SK-N-SH (cell line): ENCODE results near the gene PPIP5K2.
A peak's percentile ranks its signal among the peaks of the same experiment; 100 is the strongest.

ENCODE experiments used
- FOXM1 ChIP-seq: IDR thresholded peaks from 2 replicates; pipeline ENCODE4 v1.4.0; 2012; ENCODE audit warnings: low read depth, mild to moderate bottlenecking
- JUND ChIP-seq: IDR thresholded peaks from 2 replicates; pipeline ENCODE4 v1.4.0; 2012
- MEF2A ChIP-seq: IDR thresholded peaks from 2 replicates; pipeline ENCODE4 v1.4.0; 2012; ENCODE audit warnings: low read depth, borderline replicate concordance
- MXI1 ChIP-seq: IDR thresholded peaks from 2 replicates; pipeline ENCODE4 v1.6.1; 2012; ENCODE audit warnings: mild to moderate bottlenecking, low read depth, low read length, improper control_type of control experiment
- POLR2AphosphoS5 ChIP-seq: IDR thresholded peaks from 2 replicates; pipeline ENCODE4 v1.6.1; 2012; ENCODE audit warnings: low read depth, low read length
- RAD21 ChIP-seq: IDR thresholded peaks from 2 replicates; pipeline ENCODE4 v1.6.1; 2012; ENCODE audit warnings: mild to moderate bottlenecking, low read length
- TCF12 ChIP-seq: IDR thresholded peaks from 2 replicates; pipeline ENCODE4 v1.4.0; 2012
- TF ChIP-seq, protein P1 (sequence below): fragments of 150-350 bp; IDR thresholded peaks from 2 replicates; pipeline ENCODE4 v1.6.1; 2017; ENCODE audit warnings: antibody characterized with exemption, low read length, low read depth, borderline replicate concordance
- TF ChIP-seq, protein P2 (sequence below): fragments of 200-600 bp; sonication (generic); IDR thresholded peaks from 2 replicates; pipeline ENCODE4 v1.6.1; 2017; ENCODE audit warnings: antibody characterized with exemption, mild to moderate bottlenecking, moderate library complexity
- TF ChIP-seq, protein P3 (sequence below): IDR thresholded peaks from 2 replicates; pipeline ENCODE4 v1.4.0; 2012; ENCODE audit warnings: low read depth
- TF ChIP-seq, protein P4 (sequence below): IDR thresholded peaks from 2 replicates; pipeline ENCODE4 v1.4.0; 2012; ENCODE audit warnings: low read depth, borderline replicate concordance

DNA sequence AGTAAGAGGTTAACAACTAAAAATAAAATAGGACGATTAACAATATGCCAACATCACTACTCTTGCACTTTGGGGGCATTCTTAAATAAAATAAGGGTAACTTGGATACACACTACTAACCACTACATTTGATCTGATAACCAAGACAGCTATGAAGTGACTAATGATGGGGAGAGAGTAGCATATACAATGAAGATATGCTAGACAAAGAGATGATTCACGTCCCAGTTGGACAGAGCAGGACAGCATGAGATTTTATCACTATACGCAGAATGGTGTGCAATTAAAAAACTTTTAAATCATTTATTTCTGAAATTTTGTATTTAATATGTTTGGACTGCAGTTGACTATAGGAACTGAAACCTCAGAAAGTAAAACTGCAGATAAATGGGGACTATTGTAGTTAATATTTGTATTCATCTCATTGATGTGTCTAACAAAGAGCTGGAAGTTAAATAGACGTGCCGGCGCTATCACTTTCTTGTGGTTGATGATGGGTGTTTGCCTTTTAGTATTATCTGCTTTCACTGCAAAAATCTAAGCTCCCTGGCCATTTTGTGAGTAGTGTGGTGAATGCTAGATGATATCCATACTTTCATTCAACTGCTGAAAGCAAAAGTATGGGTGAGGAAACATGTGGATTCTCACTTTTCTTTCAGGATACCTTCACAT lies 18.9 kb upstream of the PPIP5K2 start:
- TF ChIP-seq, protein P1, sequence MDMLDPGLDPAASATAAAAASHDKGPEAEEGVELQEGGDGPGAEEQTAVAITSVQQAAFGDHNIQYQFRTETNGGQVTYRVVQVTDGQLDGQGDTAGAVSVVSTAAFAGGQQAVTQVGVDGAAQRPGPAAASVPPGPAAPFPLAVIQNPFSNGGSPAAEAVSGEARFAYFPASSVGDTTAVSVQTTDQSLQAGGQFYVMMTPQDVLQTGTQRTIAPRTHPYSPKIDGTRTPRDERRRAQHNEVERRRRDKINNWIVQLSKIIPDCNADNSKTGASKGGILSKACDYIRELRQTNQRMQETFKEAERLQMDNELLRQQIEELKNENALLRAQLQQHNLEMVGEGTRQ: no peak
- TF ChIP-seq RAD21 (no peak), FOXM1 (no peak), TCF12 (peak; percentile 62; the same call in 1 of the 2 replicates), POLR2AphosphoS5 (no peak), MXI1 (no peak), MEF2A (no peak), JUND (peak; percentile 75)
- TF ChIP-seq, protein P2, sequence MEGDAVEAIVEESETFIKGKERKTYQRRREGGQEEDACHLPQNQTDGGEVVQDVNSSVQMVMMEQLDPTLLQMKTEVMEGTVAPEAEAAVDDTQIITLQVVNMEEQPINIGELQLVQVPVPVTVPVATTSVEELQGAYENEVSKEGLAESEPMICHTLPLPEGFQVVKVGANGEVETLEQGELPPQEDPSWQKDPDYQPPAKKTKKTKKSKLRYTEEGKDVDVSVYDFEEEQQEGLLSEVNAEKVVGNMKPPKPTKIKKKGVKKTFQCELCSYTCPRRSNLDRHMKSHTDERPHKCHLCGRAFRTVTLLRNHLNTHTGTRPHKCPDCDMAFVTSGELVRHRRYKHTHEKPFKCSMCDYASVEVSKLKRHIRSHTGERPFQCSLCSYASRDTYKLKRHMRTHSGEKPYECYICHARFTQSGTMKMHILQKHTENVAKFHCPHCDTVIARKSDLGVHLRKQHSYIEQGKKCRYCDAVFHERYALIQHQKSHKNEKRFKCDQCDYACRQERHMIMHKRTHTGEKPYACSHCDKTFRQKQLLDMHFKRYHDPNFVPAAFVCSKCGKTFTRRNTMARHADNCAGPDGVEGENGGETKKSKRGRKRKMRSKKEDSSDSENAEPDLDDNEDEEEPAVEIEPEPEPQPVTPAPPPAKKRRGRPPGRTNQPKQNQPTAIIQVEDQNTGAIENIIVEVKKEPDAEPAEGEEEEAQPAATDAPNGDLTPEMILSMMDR: no peak
- TF ChIP-seq, protein P3, sequence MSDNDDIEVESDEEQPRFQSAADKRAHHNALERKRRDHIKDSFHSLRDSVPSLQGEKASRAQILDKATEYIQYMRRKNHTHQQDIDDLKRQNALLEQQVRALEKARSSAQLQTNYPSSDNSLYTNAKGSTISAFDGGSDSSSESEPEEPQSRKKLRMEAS: no peak
- TF ChIP-seq, protein P4, sequence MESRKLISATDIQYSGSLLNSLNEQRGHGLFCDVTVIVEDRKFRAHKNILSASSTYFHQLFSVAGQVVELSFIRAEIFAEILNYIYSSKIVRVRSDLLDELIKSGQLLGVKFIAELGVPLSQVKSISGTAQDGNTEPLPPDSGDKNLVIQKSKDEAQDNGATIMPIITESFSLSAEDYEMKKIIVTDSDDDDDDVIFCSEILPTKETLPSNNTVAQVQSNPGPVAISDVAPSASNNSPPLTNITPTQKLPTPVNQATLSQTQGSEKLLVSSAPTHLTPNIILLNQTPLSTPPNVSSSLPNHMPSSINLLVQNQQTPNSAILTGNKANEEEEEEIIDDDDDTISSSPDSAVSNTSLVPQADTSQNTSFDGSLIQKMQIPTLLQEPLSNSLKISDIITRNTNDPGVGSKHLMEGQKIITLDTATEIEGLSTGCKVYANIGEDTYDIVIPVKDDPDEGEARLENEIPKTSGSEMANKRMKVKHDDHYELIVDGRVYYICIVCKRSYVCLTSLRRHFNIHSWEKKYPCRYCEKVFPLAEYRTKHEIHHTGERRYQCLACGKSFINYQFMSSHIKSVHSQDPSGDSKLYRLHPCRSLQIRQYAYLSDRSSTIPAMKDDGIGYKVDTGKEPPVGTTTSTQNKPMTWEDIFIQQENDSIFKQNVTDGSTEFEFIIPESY: no peak
